ENCODE data around the gene PKHD1.

DNA sequence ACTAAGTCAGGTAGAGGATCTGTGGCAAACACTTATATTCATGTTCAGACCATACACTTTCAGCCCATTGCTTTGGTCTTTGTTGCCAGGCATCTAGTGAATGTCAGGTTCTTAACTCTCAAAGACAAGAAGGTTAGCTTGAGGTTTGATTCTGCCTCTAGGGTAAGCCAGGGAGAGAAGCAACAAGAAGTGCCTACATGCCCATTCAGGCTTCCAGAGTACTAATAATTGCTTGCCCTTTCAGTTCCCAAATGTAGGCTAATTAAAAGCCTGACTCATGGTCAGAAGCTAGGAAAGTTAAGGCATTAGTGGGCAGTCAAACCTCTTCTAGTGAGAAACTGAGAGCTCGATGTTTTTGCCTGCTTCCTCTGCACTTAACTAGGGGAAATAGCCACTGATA, 492.4 kb downstream of the PKHD1 start:
- TF ChIP-seq, protein P1, sequence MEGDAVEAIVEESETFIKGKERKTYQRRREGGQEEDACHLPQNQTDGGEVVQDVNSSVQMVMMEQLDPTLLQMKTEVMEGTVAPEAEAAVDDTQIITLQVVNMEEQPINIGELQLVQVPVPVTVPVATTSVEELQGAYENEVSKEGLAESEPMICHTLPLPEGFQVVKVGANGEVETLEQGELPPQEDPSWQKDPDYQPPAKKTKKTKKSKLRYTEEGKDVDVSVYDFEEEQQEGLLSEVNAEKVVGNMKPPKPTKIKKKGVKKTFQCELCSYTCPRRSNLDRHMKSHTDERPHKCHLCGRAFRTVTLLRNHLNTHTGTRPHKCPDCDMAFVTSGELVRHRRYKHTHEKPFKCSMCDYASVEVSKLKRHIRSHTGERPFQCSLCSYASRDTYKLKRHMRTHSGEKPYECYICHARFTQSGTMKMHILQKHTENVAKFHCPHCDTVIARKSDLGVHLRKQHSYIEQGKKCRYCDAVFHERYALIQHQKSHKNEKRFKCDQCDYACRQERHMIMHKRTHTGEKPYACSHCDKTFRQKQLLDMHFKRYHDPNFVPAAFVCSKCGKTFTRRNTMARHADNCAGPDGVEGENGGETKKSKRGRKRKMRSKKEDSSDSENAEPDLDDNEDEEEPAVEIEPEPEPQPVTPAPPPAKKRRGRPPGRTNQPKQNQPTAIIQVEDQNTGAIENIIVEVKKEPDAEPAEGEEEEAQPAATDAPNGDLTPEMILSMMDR (IDR thresholded peaks at IDR 0.05), result no peak
- no peak for TF ChIP-seq POLR2A (IDR thresholded peaks at IDR 0.05)
